ENCODE data around the gene N4BP2. TPM values are rescaled to one million over a fixed set of nuclear protein-coding genes. Genes with fewer than 3 reads are reported as not detected.

Gene N4BP2
- total RNA-seq, 1 experiment from 2014 or later: 31.7 TPM

- TF ChIP-seq E2F5 (CRISPR knock-in tag; IDR thresholded peaks at IDR 0.05) (no peak), MLX (CRISPR knock-in tag; IDR thresholded peaks at IDR 0.05) (no peak), TEAD1 (CRISPR knock-in tag; IDR thresholded peaks at IDR 0.05) (no peak)
Observed at GRCh38 chr4:40202474-40202873, 145.8 kb downstream of the N4BP2 start (continued).

- no peak for ATAC-seq
- CTCF ChIA-PET: interaction anchor here (2.4 kb wide), 1 partner anchor 112 kb away, joined by 5 read pairs; no protein-coding TSS in a partner anchor
- no peaks in the 10 kb centered on the region for H3K9me3 Mint-ChIP-seq
- H3K36me3 Mint-ChIP-seq: no peaks in the 10 kb centered on the region
- POLR2A ChIA-PET: no interaction called here
- H3K27ac Mint-ChIP-seq: 0 out of 2 replicates have a peak overlapping the region, but pooled peaks have one; percentile 44
- H3K4me3 Mint-ChIP-seq: no peak overlapping the region
- no peak for DNase-seq (ENCODE audit: low spot score)
- peaks cover 33% of the 10 kb centered on the region for H3K4me1 Mint-ChIP-seq
- no peak for TF ChIP-seq TEAD4 (CRISPR knock-in tag; IDR thresholded peaks at IDR 0.05)
- H3K27me3 Mint-ChIP-seq (ENCODE audit: low read depth): no peaks in the 10 kb centered on the region
Observed at GRCh38 chr4:40204507-40205258, 148.0 kb downstream of the N4BP2 start.

GRCh38 chr4:40205259-40206198 is 148.9 kb downstream of the N4BP2 start:
- ATAC-seq (no peak), DNase-seq (ENCODE audit: low spot score) (no peak)
- H3K36me3 Mint-ChIP-seq: no peaks in the 10 kb centered on the region
- H3K27me3 Mint-ChIP-seq (ENCODE audit: low read depth): no peaks in the 10 kb centered on the region
- peaks cover 28% of the 10 kb centered on the region for H3K4me1 Mint-ChIP-seq
- no peaks in the 10 kb centered on the region for H3K9me3 Mint-ChIP-seq
- 0 out of 2 replicates have a peak overlapping the region, but pooled peaks have one; percentile 11 for H3K27ac Mint-ChIP-seq
- no peak overlapping the region for H3K4me3 Mint-ChIP-seq
- CTCF ChIA-PET: interaction anchor here (0.6 to 2.4 kb wide), 3 partner anchors 24 to 985 kb away, joined by 3 to 5 read pairs (median 4); no protein-coding TSS in a partner anchor
- TF ChIP-seq ESRRA (CRISPR knock-in tag; IDR thresholded peaks at IDR 0.05; ENCODE audit: borderline replicate concordance) (no peak), STAT6 (CRISPR knock-in tag; conservative IDR thresholded peaks at IDR 0.05; ENCODE audit: low read depth) (no peak), CDX4 (CRISPR knock-in tag; IDR thresholded peaks at IDR 0.05; ENCODE audit: borderline replicate concordance) (no peak), NR2C2 (CRISPR knock-in tag; IDR thresholded peaks at IDR 0.05) (no peak), ZNF138 (CRISPR knock-in tag; conservative IDR thresholded peaks at IDR 0.05) (no peak), E2F1 (CRISPR knock-in tag; IDR thresholded peaks at IDR 0.05) (no peak), ERG (CRISPR knock-in tag; IDR thresholded peaks at IDR 0.05) (no peak), ZBTB21 (CRISPR knock-in tag; IDR thresholded peaks at IDR 0.05; ENCODE audit: borderline replicate concordance) (no peak), ATF6 (CRISPR knock-in tag; IDR thresholded peaks at IDR 0.05) (no peak), ZSCAN18 (CRISPR knock-in tag; IDR thresholded peaks at IDR 0.05) (no peak)
- POLR2A ChIA-PET: no interaction called here

Measured in WTC11 (cell line).